NCI-H460 (cell line): ENCODE measurements around the gene CYB5D1. TPM values are rescaled to one million over a fixed set of nuclear protein-coding genes. Genes with fewer than 3 reads are reported as not detected.

Source experiments
- DNase-seq: peaks from one replicate; pipeline ENCODE4 v3.0.0-alpha.2; 2016; ENCODE audit warnings: low read depth; ENCODE audit errors: extremely low read depth
- total RNA-seq: library from RNA; depleted of rRNA; stranded (reverse); fragments of >200 nt; shearing (Covaris generic); gene quantifications from 2 replicates; pipeline ENCODE4 v1.2.3, GENCODE V29; 2014

The CYB5D1 gene
- total RNA-seq, 1 experiment from 2014 or later = 13.4 TPM

GRCh38 chr17:7883781-7884386 lies 26.1 kb downstream of the CYB5D1 start:
- no peak for DNase-seq

GRCh38 chr17:7884581-7885366 lies 27.0 kb downstream of the CYB5D1 start:
- DNase-seq = no peak

GRCh38 chr17:7885367-7886226 lies 27.8 kb downstream of the CYB5D1 start:
- no peak for DNase-seq

- DNase-seq = no peak
Observed at GRCh38 chr17:7886227-7887037, 28.6 kb downstream of the CYB5D1 start.

- DNase-seq = no peak
Observed at GRCh38 chr17:7887038-7887481, 29.3 kb downstream of the CYB5D1 start.

GRCh38 chr17:7887482-7888183 lies 29.8 kb downstream of the CYB5D1 start:
- DNase-seq = peak; percentile 96

GRCh38 chr17:7888184-7888920 lies 30.5 kb downstream of the CYB5D1 start, which contains the start of gene CHD3:
Gene CHD3 (plus strand): TSS chr17:7888789. CDS start chr17:7889001, 212 bp downstream.
- no peak for DNase-seq

- peak; percentile 88 for DNase-seq
Observed at GRCh38 chr17:7889166-7889955, 31.6 kb downstream of the CYB5D1 start.

GRCh38 chr17:7893187-7893880 lies 35.5 kb downstream of the CYB5D1 start:
- no peak for DNase-seq

GRCh38 chr17:7894226-7894625 lies 36.4 kb downstream of the CYB5D1 start:
- DNase-seq = no peak

- no peak for DNase-seq
Observed at GRCh38 chr17:7894866-7895265, 37.1 kb downstream of the CYB5D1 start.

- DNase-seq = no peak
Observed at GRCh38 chr17:7897090-7897489, 39.3 kb downstream of the CYB5D1 start.

GRCh38 chr17:7897773-7898172 lies 40.0 kb downstream of the CYB5D1 start:
- DNase-seq = no peak

GRCh38 chr17:7903154-7904103 lies 45.6 kb downstream of the CYB5D1 start:
- DNase-seq = no peak

GRCh38 chr17:7909089-7909488 lies 51.3 kb downstream of the CYB5D1 start:
- no peak for DNase-seq

- no peak for DNase-seq
Observed at GRCh38 chr17:7910281-7910680, 52.5 kb downstream of the CYB5D1 start.
